Measurements from ENCODE around the gene GPR137. TPM values are rescaled to one million over a fixed set of nuclear protein-coding genes. Genes with fewer than 3 reads are reported as not detected.

GPR137 gene
- total and polyA plus RNA-seq, 9 of the 15 experiments (the other 6 are each of a cell fraction or from before 2014, with no cell fraction given), result 0.32 to 26.7 (median 10.7) TPM

DNA sequence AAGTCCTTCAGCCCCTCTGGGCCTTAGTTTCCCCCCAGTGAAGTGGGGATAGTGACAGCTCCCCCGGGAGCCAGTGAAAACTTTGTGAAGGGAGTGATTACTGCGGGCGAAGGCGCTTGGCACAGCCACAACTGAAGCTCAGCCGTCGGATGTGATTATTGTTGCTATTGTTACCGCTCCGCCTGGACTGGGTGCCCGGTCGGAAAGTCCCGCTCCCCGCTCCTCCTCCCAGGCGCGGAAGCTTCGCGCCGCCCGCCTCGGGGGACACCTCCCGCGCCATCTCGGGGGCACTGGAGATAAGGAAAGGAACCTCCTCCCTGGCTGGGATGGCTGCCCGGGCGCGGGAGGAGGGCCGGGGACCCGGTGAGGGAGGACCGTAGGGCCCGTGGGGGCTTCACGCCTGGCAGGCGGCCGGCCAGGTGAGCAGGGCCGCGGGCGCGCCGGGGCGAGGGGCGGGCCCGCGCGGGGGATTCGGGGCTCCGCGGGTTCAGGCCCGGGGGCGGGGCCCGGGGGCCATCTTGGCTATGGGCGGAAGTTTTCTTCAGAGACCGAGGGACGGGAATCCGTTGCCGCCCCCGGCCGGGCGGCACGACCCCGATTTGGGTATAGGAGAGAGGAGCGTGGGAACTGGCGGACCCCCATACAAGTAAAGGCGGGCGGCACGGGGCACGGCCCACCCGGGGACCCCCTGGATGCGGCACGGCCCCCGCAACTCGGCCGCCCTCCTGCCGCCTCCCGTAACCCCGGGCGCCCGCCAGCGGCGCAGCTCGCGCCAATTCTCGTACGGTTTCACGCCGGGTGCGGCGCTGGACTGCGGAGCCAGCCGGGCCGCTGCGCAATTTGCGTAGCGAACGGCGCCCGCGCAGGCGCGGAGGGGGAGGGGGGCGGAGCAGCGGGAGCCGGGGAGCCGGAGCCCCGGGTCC, at the start of gene GPR137 (continued):
- TF ChIP-seq, protein P1, sequence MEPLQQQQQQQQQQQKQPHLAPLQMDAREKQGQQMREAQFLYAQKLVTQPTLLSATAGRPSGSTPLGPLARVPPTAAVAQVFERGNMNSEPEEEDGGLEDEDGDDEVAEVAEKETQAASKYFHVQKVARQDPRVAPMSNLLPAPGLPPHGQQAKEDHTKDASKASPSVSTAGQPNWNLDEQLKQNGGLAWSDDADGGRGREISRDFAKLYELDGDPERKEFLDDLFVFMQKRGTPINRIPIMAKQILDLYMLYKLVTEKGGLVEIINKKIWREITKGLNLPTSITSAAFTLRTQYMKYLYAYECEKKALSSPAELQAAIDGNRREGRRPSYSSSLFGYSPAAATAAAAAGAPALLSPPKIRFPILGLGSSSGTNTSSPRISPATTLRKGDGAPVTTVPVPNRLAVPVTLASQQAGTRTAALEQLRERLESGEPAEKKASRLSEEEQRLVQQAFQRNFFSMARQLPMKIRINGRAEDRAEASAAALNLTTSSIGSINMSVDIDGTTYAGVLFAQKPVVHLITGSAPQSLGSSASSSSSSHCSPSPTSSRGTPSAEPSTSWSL (CRISPR knock-in tag; IDR thresholded peaks at IDR 0.05; ENCODE audit: borderline replicate concordance), result no peak
- TF ChIP-seq FOXK2 (conservative IDR thresholded peaks at IDR 0.05 in 1 of 2, IDR thresholded peaks at IDR 0.05 in 1 of 2; ENCODE audit: low read depth in 2 of 2), result no peak
- peak; percentile 50; the same call in 1 of the 2 replicates for TF ChIP-seq POLR2A (conservative IDR thresholded peaks at IDR 0.05)
- TF ChIP-seq SMAD3 (CRISPR knock-in tag; conservative IDR thresholded peaks at IDR 0.05), result no peak; the same call in 1 of the 2 replicates
- TF ChIP-seq, protein P2, sequence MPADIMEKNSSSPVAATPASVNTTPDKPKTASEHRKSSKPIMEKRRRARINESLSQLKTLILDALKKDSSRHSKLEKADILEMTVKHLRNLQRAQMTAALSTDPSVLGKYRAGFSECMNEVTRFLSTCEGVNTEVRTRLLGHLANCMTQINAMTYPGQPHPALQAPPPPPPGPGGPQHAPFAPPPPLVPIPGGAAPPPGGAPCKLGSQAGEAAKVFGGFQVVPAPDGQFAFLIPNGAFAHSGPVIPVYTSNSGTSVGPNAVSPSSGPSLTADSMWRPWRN (IDR thresholded peaks at IDR 0.05; ENCODE audit: low read depth), result no peak
- TF ChIP-seq ESRRB (CRISPR knock-in tag; IDR thresholded peaks at IDR 0.05; ENCODE audit: borderline replicate concordance), result no peak
- TF ChIP-seq, protein P3, sequence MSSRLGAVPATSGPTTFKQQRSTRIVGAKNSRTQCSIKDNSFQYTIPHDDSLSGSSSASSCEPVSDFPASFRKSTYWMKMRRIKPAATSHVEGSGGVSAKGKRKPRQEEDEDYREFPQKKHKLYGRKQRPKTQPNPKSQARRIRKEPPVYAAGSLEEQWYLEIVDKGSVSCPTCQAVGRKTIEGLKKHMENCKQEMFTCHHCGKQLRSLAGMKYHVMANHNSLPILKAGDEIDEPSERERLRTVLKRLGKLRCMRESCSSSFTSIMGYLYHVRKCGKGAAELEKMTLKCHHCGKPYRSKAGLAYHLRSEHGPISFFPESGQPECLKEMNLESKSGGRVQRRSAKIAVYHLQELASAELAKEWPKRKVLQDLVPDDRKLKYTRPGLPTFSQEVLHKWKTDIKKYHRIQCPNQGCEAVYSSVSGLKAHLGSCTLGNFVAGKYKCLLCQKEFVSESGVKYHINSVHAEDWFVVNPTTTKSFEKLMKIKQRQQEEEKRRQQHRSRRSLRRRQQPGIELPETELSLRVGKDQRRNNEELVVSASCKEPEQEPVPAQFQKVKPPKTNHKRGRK (tag; IDR thresholded peaks at IDR 0.05), result no peak
- no peak for TF ChIP-seq SETDB1 (IDR thresholded peaks at IDR 0.05; ENCODE audit: low read length)
- no peak; the same call in 1 of the 2 replicates for TF ChIP-seq BHLHE40 (IDR thresholded peaks at IDR 0.05; ENCODE audit: low read length)
- no peak for TF ChIP-seq ETV6 (IDR thresholded peaks at IDR 0.05; ENCODE audit: borderline replicate concordance in 1 of 2, low read depth in 2 of 2, low read length in 1 of 2)
- no peak for TF ChIP-seq ETV6 (CRISPR knock-in tag; IDR thresholded peaks at IDR 0.05; ENCODE audit: borderline replicate concordance)
- TF ChIP-seq CBX5 (IDR thresholded peaks at IDR 0.05; ENCODE audit: borderline replicate concordance, low read depth), result no peak
- TF ChIP-seq, protein P4, sequence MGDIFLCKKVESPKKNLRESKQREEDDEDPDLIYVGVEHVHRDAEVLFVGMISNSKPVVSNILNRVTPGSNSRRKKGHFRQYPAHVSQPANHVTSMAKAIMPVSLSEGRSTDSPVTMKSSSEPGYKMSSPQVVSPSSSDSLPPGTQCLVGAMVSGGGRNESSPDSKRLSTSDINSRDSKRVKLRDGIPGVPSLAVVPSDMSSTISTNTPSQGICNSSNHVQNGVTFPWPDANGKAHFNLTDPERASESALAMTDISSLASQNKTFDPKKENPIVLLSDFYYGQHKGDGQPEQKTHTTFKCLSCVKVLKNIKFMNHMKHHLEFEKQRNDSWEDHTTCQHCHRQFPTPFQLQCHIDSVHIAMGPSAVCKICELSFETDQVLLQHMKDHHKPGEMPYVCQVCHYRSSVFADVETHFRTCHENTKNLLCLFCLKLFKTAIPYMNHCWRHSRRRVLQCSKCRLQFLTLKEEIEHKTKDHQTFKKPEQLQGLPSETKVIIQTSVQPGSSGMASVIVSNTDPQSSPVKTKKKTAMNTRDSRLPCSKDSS (IDR thresholded peaks at IDR 0.05; ENCODE audit: low read depth, partially characterized antibody), result no peak
- TF ChIP-seq JUND (IDR thresholded peaks at IDR 0.05; ENCODE audit: borderline replicate concordance, low read depth, low read length), result peak; percentile 8; the same call in 1 of the 2 replicates
- no peak for TF ChIP-seq JUND (tag; IDR thresholded peaks at IDR 0.05; ENCODE audit: borderline replicate concordance, low read depth, low read length)
- TF ChIP-seq NR2C1 (IDR thresholded peaks at IDR 0.05), result peak; percentile 74
- TF ChIP-seq NR2C1 (tag; IDR thresholded peaks at IDR 0.05), result peak; percentile 83
- TF ChIP-seq ELF4 (CRISPR knock-in tag; IDR thresholded peaks at IDR 0.05), result no peak
- TF ChIP-seq HLTF (IDR thresholded peaks at IDR 0.05), result no peak
- no peak for TF ChIP-seq BMI1 (IDR thresholded peaks at IDR 0.05; ENCODE audit: low read length)
- TF ChIP-seq NCOA4 (IDR thresholded peaks at IDR 0.05; ENCODE audit: partially characterized antibody), result no peak
- no peak for TF ChIP-seq ZNF143 (CRISPR knock-in tag; IDR thresholded peaks at IDR 0.05)
- no peak for TF ChIP-seq ZBED1 (IDR thresholded peaks at IDR 0.05)
- no peak for TF ChIP-seq HEY1 (CRISPR knock-in tag; IDR thresholded peaks at IDR 0.05; ENCODE audit: borderline replicate concordance)
- peak; percentile 71 for TF ChIP-seq ZNF766 (CRISPR knock-in tag; conservative IDR thresholded peaks at IDR 0.05)
